Measurements from ENCODE around the gene STARD9.
"Not testable (repeated sequence)": the region's sequence is repeated elsewhere in the genome, so short reads cannot be mapped to it uniquely, and the experiment has no call there.

The STARD9 gene

GRCh38 chr15:42590619-42591237 is 15.3 kb downstream of the STARD9 start:
- no peak for DNase-seq (ENCODE audit: low spot score)

- no peak for DNase-seq (ENCODE audit: low spot score)
Measured at GRCh38 chr15:42591238-42591934, 16.0 kb downstream of the STARD9 start.

- DNase-seq (ENCODE audit: low spot score), result no peak
Measured at GRCh38 chr15:42592716-42593115, 17.3 kb downstream of the STARD9 start.

- DNase-seq (ENCODE audit: low spot score), result no peak
Measured at GRCh38 chr15:42593143-42593542, 17.7 kb downstream of the STARD9 start.

GRCh38 chr15:42594095-42594494 is 18.7 kb downstream of the STARD9 start:
- DNase-seq (ENCODE audit: low spot score), result no peak

- no peak for DNase-seq (ENCODE audit: low spot score)
Measured at GRCh38 chr15:42595626-42596240, 20.3 kb downstream of the STARD9 start.

GRCh38 chr15:42601316-42601715 is 25.9 kb downstream of the STARD9 start:
- not testable (repeated sequence) for DNase-seq (ENCODE audit: low spot score)

- DNase-seq (ENCODE audit: low spot score), result no peak
Measured at GRCh38 chr15:42602501-42602900, 27.1 kb downstream of the STARD9 start.

GRCh38 chr15:42603978-42604377 is 28.6 kb downstream of the STARD9 start:
- no peak for DNase-seq (ENCODE audit: low spot score)

- no peak for DNase-seq (ENCODE audit: low spot score)
Measured at GRCh38 chr15:42604894-42605744, 29.7 kb downstream of the STARD9 start.

- DNase-seq (ENCODE audit: low spot score), result no peak
Measured at GRCh38 chr15:42605796-42606195, 30.4 kb downstream of the STARD9 start.

- DNase-seq (ENCODE audit: low spot score), result no peak
Measured at GRCh38 chr15:42608110-42608531, 32.7 kb downstream of the STARD9 start.

GRCh38 chr15:42608752-42609488 is 33.5 kb downstream of the STARD9 start:
- no peak for DNase-seq (ENCODE audit: low spot score)

GRCh38 chr15:42611532-42611931 is 36.1 kb downstream of the STARD9 start:
- DNase-seq (ENCODE audit: low spot score), result no peak

- DNase-seq (ENCODE audit: low spot score), result no peak
Measured at GRCh38 chr15:42612367-42612912, 37.0 kb downstream of the STARD9 start.

GRCh38 chr15:42616107-42616506 is 40.7 kb downstream of the STARD9 start:
- no peak for DNase-seq (ENCODE audit: low spot score)

- DNase-seq (ENCODE audit: low spot score), result no peak
Measured at GRCh38 chr15:42619656-42620371, 44.4 kb downstream of the STARD9 start.

- no peak for DNase-seq (ENCODE audit: low spot score)
Measured at GRCh38 chr15:42621386-42621785, 46.0 kb downstream of the STARD9 start.

GRCh38 chr15:42621996-42622925 is 46.9 kb downstream of the STARD9 start:
- no peak for DNase-seq (ENCODE audit: low spot score)
